Stimulated activated CD4-positive, alpha-beta T cell treated with anti-CD3 and anti-CD28 coated beads, Interleukin-12 subunit alpha, Interleukin-12 subunit beta, amount 100 ng/mL, for 48 hours (primary cell): ENCODE results near the gene SP7.
"Not testable (repeated sequence)": the region's sequence is repeated elsewhere in the genome, so short reads cannot be mapped to it uniquely, and the experiment has no call there.

Experiments used
- DNase-seq, 3 donors: peaks; one replicate each; pipeline ENCODE4 v3.0.0-alpha.2; 2020; ENCODE audit warnings: low read depth in 2 of 3, low spot score in 1 of 3

SP7 gene

DNA sequence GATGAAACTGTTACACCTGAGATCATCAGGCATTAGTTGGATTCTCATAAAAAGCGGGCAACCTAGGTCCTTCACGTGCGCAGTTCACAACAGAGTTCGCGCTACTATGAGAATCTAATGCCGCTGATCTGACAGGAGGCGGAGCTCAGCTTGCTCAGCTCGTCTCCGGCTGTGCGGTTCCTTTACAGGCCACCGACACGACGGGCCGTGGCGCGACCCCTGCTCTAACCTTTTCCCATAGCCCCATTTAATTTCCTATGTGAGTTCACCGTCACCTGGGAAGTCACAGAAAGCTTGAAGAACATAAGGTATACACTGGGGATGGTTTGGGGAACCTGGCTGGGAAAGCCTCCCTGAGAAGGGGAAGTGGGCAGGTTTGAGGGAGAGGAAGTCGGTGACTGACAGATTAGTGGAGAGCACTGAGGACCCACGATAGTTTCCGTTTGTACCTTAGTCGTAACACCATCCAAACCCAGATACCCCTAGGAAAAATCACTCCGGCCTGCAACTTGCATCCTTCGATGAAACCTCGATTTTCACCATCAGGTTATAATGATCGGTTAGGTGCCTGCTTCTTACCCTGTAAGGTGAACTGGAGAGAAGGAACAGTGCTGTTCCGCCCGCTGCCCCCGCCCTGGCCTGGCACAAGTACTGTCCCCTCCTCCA lies 11.9 kb downstream of the SP7 start:
- peak in 2 of 3 donors; percentile 43 to 49 for DNase-seq

GRCh38 chr12:53320352-53321195 lies 15.6 kb downstream of the SP7 start:
- DNase-seq = no peak

- DNase-seq = no peak
These were observed 22.2 kb downstream of the SP7 start for GRCh38 chr12:53313996-53314395.

DNA sequence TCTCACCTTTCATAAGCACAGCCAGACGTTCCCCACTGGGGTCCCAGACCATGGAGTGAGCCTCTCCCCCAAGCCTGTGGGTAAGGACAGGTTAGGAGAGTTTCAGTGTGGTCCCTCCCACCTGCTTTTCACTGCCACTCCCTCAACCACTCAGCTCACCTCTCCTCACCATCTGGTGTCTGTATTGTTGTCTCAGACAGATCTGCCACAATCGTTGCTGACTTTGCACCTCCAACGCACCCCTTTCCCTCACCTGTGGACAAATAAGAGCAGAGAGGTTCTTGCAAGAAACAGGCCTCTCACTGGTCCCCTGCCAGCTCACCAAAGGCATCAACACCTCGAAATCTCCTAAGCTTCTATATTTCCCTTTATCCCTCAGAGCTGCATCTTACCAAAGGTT lies 27.9 kb downstream of the SP7 start:
- DNase-seq = no peak

DNA sequence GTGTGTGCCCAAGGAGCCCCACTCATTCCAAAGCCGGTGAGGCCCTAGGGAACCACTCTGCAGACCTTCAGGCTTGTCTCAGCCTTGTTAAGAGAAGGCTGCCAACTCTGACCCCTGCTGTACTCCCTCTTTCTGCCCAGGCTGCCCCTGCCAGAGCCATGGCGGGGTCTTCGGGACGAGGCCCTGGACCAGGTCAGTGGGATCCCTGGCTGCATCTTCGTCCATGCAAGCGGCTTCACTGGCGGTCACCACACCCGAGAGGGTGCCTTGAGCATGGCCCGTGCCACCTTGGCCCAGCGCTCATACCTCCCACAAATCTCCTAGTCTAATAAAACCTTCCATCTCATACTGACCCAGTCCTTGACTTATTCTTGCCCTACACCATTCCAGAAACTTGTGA lies 29.3 kb downstream of the SP7 start:
- DNase-seq = no peak

- DNase-seq = no peak
These were observed 33.3 kb downstream of the SP7 start for GRCh38 chr12:53302903-53303302.

DNA sequence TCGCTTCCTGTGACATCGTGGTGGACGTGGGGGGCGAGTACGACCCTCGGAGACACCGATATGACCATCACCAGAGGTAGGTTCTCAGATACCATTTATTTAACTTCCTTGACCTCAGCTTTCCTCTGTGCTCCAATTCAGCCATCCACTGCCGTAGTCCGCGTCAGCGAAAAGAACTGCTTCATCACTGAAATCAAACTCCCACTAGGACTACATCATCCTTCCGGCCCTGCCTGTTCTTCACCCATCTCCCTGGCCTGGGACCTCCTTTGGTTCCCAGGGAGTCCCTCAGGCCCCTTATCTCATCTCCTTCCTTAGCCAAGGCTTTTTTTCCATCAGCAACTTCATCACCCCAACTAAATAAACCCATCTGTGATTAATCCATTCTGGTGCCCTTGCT lies 36.0 kb downstream of the SP7 start:
- DNase-seq = no peak

- DNase-seq = peak; percentile 76 to 84 (median 80)
These were observed 36.5 kb downstream of the SP7 start, which contains the start of gene MYG1 for GRCh38 chr12:53299454-53300180. Gene MYG1, plus strand, starts transcription at chr12:53299695. Its CDS starts 43 bp downstream, at chr12:53299738.

DNA sequence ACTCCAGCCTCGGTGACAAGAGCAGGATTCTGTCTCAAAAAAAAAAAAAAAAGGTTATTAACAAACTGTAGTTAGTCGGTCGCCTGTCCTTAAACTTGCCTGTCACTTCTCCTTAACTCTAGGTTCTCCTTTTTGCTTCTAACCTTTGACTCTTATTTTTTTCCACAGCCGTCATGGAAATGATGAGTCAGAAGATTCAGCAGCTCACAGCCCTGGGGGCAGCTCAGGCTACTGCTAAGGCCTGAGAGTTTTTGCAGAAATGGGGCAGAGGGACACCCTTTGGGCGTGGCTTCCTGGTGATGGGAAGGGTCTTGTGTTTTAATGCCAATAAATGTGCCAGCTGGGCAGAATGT lies 37.1 kb downstream of the SP7 start:
- DNase-seq = peak in 2 of 3 donors; percentile 29 to 78

DNA sequence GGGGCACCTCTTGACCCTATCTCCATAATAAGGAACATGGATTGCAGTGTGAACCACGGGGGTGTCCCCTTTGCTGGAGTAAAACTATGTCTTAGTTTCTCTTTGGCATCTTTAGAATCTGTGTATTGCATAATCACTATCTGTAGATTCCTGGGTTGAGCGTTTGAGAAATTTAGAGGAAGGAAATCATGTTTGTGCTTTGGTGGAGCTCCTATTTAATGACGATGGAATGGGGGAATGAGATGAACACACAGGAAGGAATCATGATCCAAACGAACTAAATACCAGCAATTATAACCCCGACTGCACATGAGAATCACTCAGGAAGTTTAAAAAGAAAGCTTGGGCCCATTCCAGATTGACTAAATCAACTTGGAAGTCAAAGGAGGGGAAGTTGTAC lies 38.0 kb downstream of the SP7 start:
- DNase-seq = no peak

GRCh38 chr12:53297106-53297505 lies 39.0 kb downstream of the SP7 start:
- DNase-seq = not testable (repeated sequence)

DNA sequence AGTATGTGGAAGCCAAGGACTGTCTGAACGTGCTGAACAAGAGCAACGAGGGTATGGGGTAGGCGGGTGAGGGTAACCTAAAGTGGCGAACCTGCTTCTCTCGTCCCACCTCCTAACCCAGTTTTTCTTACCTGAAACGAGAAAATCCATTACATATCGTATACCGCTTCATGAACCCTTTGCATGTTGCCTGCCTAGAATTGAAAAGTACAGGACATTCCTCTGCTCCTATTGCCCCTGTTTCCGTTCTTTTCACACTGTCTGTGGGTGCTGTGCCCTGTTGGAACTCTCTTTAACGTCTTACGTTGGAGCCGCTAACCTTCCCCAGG lies 40.3 kb downstream of the SP7 start:
- no peak for DNase-seq

- DNase-seq = peak; percentile 73 to 82 (median 76)
These were observed 40.9 kb downstream of the SP7 start, which contains the start of gene PFDN5 for GRCh38 chr12:53295070-53295890. Gene PFDN5, plus strand, starts transcription at chr12:53295542. Its CDS starts 26 bp downstream, at chr12:53295568.

GRCh38 chr12:53292426-53292825 lies 43.7 kb downstream of the SP7 start:
- DNase-seq = no peak

DNA sequence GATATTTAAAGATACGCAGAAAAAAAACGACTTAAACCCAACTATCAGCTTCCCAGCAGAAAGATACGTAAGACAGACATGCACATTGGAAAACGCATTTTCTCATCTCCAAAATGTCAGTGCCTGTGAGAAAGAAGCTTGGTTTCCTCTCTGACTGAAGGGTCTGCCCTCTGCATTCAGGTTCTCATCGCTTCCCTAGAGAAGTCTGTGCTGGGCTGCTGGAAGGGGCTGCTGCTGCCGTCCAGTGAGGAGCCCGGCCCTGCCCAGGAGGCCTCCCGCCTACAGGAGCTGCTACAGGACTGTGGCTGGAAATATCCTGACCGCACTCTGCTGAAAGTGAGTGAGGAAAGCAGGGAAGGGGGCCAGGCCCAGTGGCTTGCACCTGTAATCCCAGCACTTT lies 45.5 kb downstream of the SP7 start:
- DNase-seq = no peak

- no peak for DNase-seq
These were observed 46.3 kb downstream of the SP7 start for GRCh38 chr12:53289891-53290290.

DNA sequence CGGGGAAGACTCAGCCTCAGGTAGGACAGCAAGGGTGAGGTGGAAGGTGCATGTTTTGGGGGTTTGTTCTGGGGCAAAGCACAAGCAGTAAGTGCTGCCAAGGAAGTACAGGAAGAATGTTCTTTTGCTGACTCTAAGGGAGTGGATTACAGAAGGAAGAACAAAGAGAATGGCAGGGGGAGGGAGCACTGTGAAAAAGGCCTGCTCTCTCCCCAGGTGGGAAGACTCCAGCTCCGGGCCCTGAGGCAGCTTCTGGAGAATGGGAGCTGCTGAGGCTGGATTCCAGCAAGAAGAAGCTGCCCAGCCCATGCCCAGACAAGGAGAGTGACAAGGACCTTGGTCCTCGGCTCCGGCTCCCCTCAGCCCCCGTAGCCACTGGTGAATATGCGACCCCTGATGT lies 47.8 kb downstream of the SP7 start:
- DNase-seq = no peak

GRCh38 chr12:53287741-53288216 lies 48.4 kb downstream of the SP7 start:
- DNase-seq = peak in 1 of 3 donors; percentile 44

- no peak for DNase-seq
These were observed 49.7 kb downstream of the SP7 start for GRCh38 chr12:53286448-53286847.

DNA sequence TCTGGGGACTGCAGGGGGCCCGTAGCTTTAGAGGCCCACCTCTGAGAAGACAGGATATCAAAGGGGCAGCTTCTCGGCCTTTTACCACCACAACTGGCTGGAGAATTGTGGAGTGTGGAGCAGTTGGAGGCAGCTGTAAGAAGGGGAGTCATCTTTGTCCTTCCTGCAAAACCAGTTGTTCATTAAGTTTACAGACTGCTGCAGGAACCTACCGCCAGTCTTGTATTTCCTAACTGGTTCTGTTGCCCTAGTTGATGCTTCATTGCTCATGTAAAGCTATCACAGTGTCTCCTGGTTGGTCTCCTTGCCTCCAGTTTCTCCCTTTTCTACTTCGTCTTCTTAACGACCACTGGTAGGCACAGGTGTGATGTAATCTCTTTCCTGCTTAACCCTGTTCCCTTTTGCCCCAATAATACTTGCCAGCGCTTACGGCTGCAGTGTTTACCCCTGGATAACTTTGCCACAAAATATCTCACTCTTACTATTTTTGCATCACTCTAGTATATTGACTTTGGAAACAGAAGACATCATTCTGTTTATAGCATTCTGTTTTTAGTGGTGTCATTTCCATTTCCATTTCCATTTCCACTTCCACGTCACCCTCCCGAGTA lies 56.2 kb downstream of the SP7 start:
- DNase-seq = no peak
